K562 (cell line): ENCODE measurements around the gene DKKL1. TPM values are rescaled to one million over a fixed set of nuclear protein-coding genes. Genes with fewer than 3 reads are reported as not detected.

Source experiments
- ATAC-seq: fragments of 200-7000 bp; cut with Tn5 transposase; 3 replicates; pipeline ENCODE4 v1.9.1; 2020; ENCODE audit warnings: moderate library complexity
- BruUV-seq: library from RNA; stranded (reverse); fragments of 400-500 nt; replicated peaks from 2 replicates; lab custom pipeline; 2021; lab: Mats Ljungman, UMichigan
- CTCF ChIA-PET: fragments of 300-600 bp; formaldehyde crosslinking; extraction: SDS; loops from one replicate; lab custom pipeline; 2021; ENCODE audit warnings: low intra/inter-chr PET ratio; lab: Yijun Ruan, JAX
- POLR2A ChIA-PET: fragments of 300-600, 350-650 bp; sonication (Branson Sonifier 250); formaldehyde crosslinking; extraction: SDS; loops from one replicate; lab custom pipeline; 2021; ENCODE audit warnings: antibody characterized with exemption, inconsistent platforms; lab: Yijun Ruan, JAX
- DNase-seq, 4 experiments: peaks; one replicate each; pipeline versions ENCODE4 v3.0.0 to v3.0.0-alpha.2; 2011 to 2018; ENCODE audit warnings: low spot score in 3 of 4, mixed read lengths in 3 of 4; ENCODE audit errors: extremely low read depth in 1 of 4
- FAIRE-seq: peaks from 2 replicates; lab custom pipeline; 2011; peaks lifted over from hg19 to GRCh38; lab: Jason Lieb, UNC
- H2AFZ ChIP-seq: 2 replicates; pipeline ENCODE4 v1.6.0; 2011; ENCODE audit warnings: low read depth, low read length, control low read depth, inconsistent platforms
- H3K27ac ChIP-seq: fragments of 200-600 bp; 3 replicates; pipeline ENCODE4 v1.8.0; 2011; ENCODE audit warnings: low read depth, mild to moderate bottlenecking, control low read depth, inconsistent platforms, low read length, moderate library complexity, mixed read lengths; ENCODE audit errors: extremely low read depth
- H3K27me3 ChIP-seq, 2 experiments: fragments of 300-600 bp in 1 of 2; 2 replicates in 1 of 2; 3 replicates in 1 of 2; pipeline versions ENCODE4 v1.6.0 to v1.8.0; 2011; ENCODE audit warnings: inconsistent platforms in 2 of 2, low read length in 2 of 2, mild to moderate bottlenecking in 1 of 2, mixed read lengths in 1 of 2, moderate library complexity in 1 of 2; ENCODE audit not compliant: control insufficient read depth in 2 of 2, insufficient read depth in 2 of 2
- H3K36me3 ChIP-seq: fragments of 300-600 bp; 3 replicates; pipeline ENCODE4 v1.8.0; 2011; ENCODE audit warnings: mild to moderate bottlenecking, low read length, inconsistent platforms; ENCODE audit not compliant: control insufficient read depth, insufficient read depth
- H3K4me1 ChIP-seq, 2 experiments: fragments of 200-600 bp in 1 of 2; replicated peaks in 1 of 2; 2 replicates in 1 of 2; 3 replicates in 1 of 2; pipeline versions ENCODE4 v1.5.1 to v1.8.0; 2011; ENCODE audit warnings: inconsistent platforms in 2 of 2, low read length in 2 of 2, mild to moderate bottlenecking in 1 of 2, mixed read lengths in 1 of 2, moderate library complexity in 1 of 2; ENCODE audit not compliant: control insufficient read depth in 2 of 2, insufficient read depth in 2 of 2
- H3K4me2 ChIP-seq: 2 replicates; pipeline ENCODE4 v1.6.1; 2011; ENCODE audit warnings: low read length, control low read depth, inconsistent platforms, mixed read lengths; ENCODE audit not compliant: insufficient read depth
- H3K4me3 ChIP-seq: fragments of 200-600 bp; sonication (generic), shearing (Covaris generic); 2 replicates; pipeline ENCODE4 v1.5.1; 2016; ENCODE audit warnings: control low read depth, inconsistent platforms
- H3K79me2 ChIP-seq: fragments of 200-600 bp; 3 replicates; pipeline ENCODE4 v1.8.0; 2011; ENCODE audit warnings: low read length, inconsistent platforms; ENCODE audit not compliant: control insufficient read depth, insufficient read depth
- H3K9ac ChIP-seq, 2 experiments: 2 replicates each; pipeline versions ENCODE4 v1.6.0 to v1.6.1; 2011; ENCODE audit warnings: low read depth in 2 of 2, low read length in 2 of 2, control low read depth in 1 of 2, inconsistent platforms in 1 of 2, mild to moderate bottlenecking in 1 of 2, mixed read lengths in 1 of 2; ENCODE audit not compliant: insufficient read depth in 1 of 2
- H3K9me1 ChIP-seq: one replicate; pipeline ENCODE4 v1.6.0; 2011; ENCODE audit warnings: inconsistent platforms, mild to moderate bottlenecking, low read length, moderate library complexity; ENCODE audit not compliant: control insufficient read depth, insufficient read depth
- H3K9me3 ChIP-seq: replicated peaks from 2 replicates; pipeline ENCODE4 v1.5.1; 2011; ENCODE audit warnings: low read depth, low read length, inconsistent platforms; ENCODE audit not compliant: control insufficient read depth, insufficient read depth
- H4K20me1 ChIP-seq: replicated peaks from 2 replicates; pipeline ENCODE4 v1.6.1; 2011; ENCODE audit warnings: low read length, inconsistent platforms, mixed read lengths; ENCODE audit not compliant: control insufficient read depth, insufficient read depth
- ATF7 ChIP-seq: fragments of 450-650 bp; IDR thresholded peaks from 2 replicates; pipeline ENCODE4 v1.7.1; 2014; ENCODE audit warnings: mild to moderate bottlenecking, moderate library complexity
- OTX1 ChIP-seq: fragments of 450-650 bp; formaldehyde crosslinking; IDR thresholded peaks from 2 replicates; pipeline ENCODE4 v1.4.0; 2022; ENCODE audit warnings: mild to moderate bottlenecking
- ZBED1 ChIP-seq: IDR thresholded peaks from 2 replicates; pipeline ENCODE4 v1.6.1; 2014
- ZNF121 ChIP-seq: sonication (generic); formaldehyde crosslinking; conservative IDR thresholded peaks from 2 replicates; pipeline ENCODE4 v1.8.0; 2022; ENCODE audit warnings: missing genetic modification reagents
- WGBS: fragments of 100-300 bp; shearing (Covaris generic); methylation state at CpG from one replicate; pipeline ENCODE4 v1.1.6; 2016; ENCODE audit warnings: low coverage, mixed read lengths; ENCODE audit not compliant: insufficient coverage; ENCODE audit errors: missing lambda C conversion rate; 5-methylcytosine and 5-hydroxymethylcytosine counted together
- in situ Hi-C: fragments of 300-500 bp; cut with MboI; formaldehyde crosslinking; loops from 4 replicates; pipeline ENCODE4 v1.15.0; 2018; ENCODE audit warnings: inconsistent platforms, mixed read lengths
- intact Hi-C: fragments of 100-400 bp; cut with micrococcal nuclease; formaldehyde crosslinking; loops from 2 replicates; pipeline ENCODE4 v1.14.2; 2022
- polyA plus RNA-seq, 8 experiments: library from polyadenylated mRNA; depleted of rRNA in 4 of 8; stranded (reverse) in 5 of 8; unstranded in 3 of 8; fragments of >200 nt; fragmentation: Nextera tagmentation in 2 of 8; fragmentation: Illumina TruSeq in 1 of 8; extraction: Ambion mirVana in 2 of 8; extraction: Trizol in 1 of 8; gene quantifications; 2 replicates each; pipeline versions ENCODE4 v1.2.1 to v1.2.3, GENCODE V29; 2011 to 2014; ENCODE audit warnings: inconsistent platforms in 1 of 8, missing spikeins in 1 of 8
- total RNA-seq, 7 experiments: library from RNA; depleted of rRNA in 6 of 7; stranded (reverse); fragments of >200 nt in 6 of 7; fragmentation: Illumina TruSeq in 2 of 7; extraction: Trizol in 2 of 7; gene quantifications; 2 replicates each; pipeline versions ENCODE4 v1.2.1 to v1.2.3, GENCODE V29; 2011 to 2021; ENCODE audit warnings: low replicate concordance in 1 of 7

DKKL1 gene
- total and polyA plus RNA-seq, 9 of the 15 experiments (the other 6 are each of a cell fraction or from before 2014, with no cell fraction given) = 0.15 to 1.7 (median 0.52) TPM

- H3K9me1 ChIP-seq = no peaks in the 10 kb centered on the region
- ChIA-PET CTCF (interaction anchor here (0.6 kb wide), 2 partner anchors 11 to 74 kb away, joined by 3 to 4 read pairs; no protein-coding TSS in a partner anchor), POLR2A (interaction anchor here (1.0 to 1.9 kb wide), 2 partner anchors 10 to 14 kb away, joined by 4 to 8 read pairs; no protein-coding TSS in a partner anchor)
- no peak overlapping the region for H3K4me3 ChIP-seq
- peaks cover 0 to 21% of the 10 kb centered on the region in 2 experiments; a peak in 3 of 5 replicates for H3K4me1 ChIP-seq
- H3K4me2 ChIP-seq = no peak overlapping the region
- H2AFZ ChIP-seq = no peak overlapping the region
- DNase-seq = no peak
- H3K9me3 ChIP-seq = no peaks in the 10 kb centered on the region
- BruUV-seq = no TSS peak
- no peaks in the 10 kb centered on the region for H3K27me3 ChIP-seq
- no peaks in the 10 kb centered on the region for H4K20me1 ChIP-seq
- peak overlapping the region in 1 of 2 experiments; percentile 76; a peak in 1 of 4 replicates for H3K9ac ChIP-seq
- ATAC-seq = no peak
- no peak for FAIRE-seq
- in situ Hi-C loops (no loop called here), intact Hi-C loops (no loop called here)
- 23% methylated on average over 8 of the region's 8 CpGs for WGBS
- no peak overlapping the region for H3K27ac ChIP-seq
- TF ChIP-seq ATF7 = no peak
- TF ChIP-seq ZNF121 (CRISPR knock-in tag) = peak; percentile 22
- TF ChIP-seq OTX1 (CRISPR knock-in tag) = no peak
- TF ChIP-seq ZBED1 = no peak
- TF ChIP-seq, all 486 proteins: peak for 1
- H3K79me2 ChIP-seq = no peaks in the 10 kb centered on the region
- H3K36me3 ChIP-seq = no peaks in the 10 kb centered on the region
Observed at GRCh38 chr19:49396738-49397505, 33.2 kb downstream of the DKKL1 start.
